Left ventricle myocardium inferior (tissue), 1 donor: ENCODE measurements around the gene BANK1. TPM values are rescaled to one million over a fixed set of nuclear protein-coding genes. Genes with fewer than 3 reads are reported as not detected.

Experiments
- DNase-seq: peaks from one replicate; pipeline ENCODE4 v3.0.0-alpha.2; 2020
- H3K27ac ChIP-seq: fragments of 200-600 bp; replicated peaks from 2 replicates; pipeline ENCODE4 v1.8.0; 2021
- H3K27me3 ChIP-seq: fragments of 200-600 bp; 2 replicates; pipeline ENCODE4 v1.8.0; 2021; ENCODE audit warnings: low read depth
- H3K36me3 ChIP-seq: fragments of 200-600 bp; 2 replicates; pipeline ENCODE4 v1.8.0; 2021
- H3K4me1 ChIP-seq: fragments of 200-600 bp; 2 replicates; pipeline ENCODE4 v1.8.0; 2021
- H3K4me3 ChIP-seq: fragments of 200-600 bp; 2 replicates; pipeline ENCODE4 v1.8.0; 2021; ENCODE audit warnings: mild to moderate bottlenecking, moderate library complexity
- H3K9me3 ChIP-seq: fragments of 200-600 bp; replicated peaks from 2 replicates; pipeline ENCODE4 v1.8.0; 2021
- intact Hi-C: fragments of 100-400 bp; cut with micrococcal nuclease; formaldehyde crosslinking; loops from one replicate; pipeline ENCODE4 v1.11.0; 2022
- total RNA-seq: library from RNA; stranded (reverse); fragmentation: NEBNext Ultra II Directional; extraction: Animal tissue kit (Norgen Biotek cat#: 25700); gene quantifications from one replicate; pipeline ENCODE4 v1.2.1, GENCODE V29; 2021
- TF ChIP-seq, protein P1 (sequence below): fragments of 200-600 bp; IDR thresholded peaks from 2 replicates; pipeline ENCODE4 v1.8.0; 2021; ENCODE audit warnings: antibody characterized with exemption, mild to moderate bottlenecking, borderline replicate concordance
- donor health status: DM: no; HTN: yes; CAD: no; lungs with severe emphysema.

BANK1 gene
- total RNA-seq, 1 donor from 2014 or later = 0.08 TPM

DNA sequence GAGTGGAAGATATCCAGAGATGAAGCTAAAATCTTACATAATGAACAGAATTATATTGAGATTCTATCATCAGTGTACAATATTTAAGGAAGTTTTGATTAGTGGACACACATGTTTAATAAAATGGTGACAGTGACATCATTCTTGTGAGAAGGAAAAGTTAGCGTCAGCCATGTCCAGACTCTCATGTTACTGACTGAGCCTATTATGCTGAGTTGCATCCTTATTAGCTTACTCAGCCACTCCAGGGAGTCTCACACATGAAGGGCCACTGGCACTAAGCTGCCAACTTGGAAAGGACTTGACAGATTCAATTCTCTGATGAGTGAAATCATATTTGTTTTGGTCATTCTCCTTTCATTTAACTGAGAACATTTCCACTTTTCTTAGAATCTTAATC is 170.6 kb downstream of the BANK1 start:
- H3K4me3 ChIP-seq = no peak overlapping the region
- no peaks in the 10 kb centered on the region for H3K36me3 ChIP-seq
- no peaks in the 10 kb centered on the region for H3K9me3 ChIP-seq
- TF ChIP-seq, protein P1, sequence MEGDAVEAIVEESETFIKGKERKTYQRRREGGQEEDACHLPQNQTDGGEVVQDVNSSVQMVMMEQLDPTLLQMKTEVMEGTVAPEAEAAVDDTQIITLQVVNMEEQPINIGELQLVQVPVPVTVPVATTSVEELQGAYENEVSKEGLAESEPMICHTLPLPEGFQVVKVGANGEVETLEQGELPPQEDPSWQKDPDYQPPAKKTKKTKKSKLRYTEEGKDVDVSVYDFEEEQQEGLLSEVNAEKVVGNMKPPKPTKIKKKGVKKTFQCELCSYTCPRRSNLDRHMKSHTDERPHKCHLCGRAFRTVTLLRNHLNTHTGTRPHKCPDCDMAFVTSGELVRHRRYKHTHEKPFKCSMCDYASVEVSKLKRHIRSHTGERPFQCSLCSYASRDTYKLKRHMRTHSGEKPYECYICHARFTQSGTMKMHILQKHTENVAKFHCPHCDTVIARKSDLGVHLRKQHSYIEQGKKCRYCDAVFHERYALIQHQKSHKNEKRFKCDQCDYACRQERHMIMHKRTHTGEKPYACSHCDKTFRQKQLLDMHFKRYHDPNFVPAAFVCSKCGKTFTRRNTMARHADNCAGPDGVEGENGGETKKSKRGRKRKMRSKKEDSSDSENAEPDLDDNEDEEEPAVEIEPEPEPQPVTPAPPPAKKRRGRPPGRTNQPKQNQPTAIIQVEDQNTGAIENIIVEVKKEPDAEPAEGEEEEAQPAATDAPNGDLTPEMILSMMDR = no peak
- H3K27me3 ChIP-seq = no peaks in the 10 kb centered on the region
- intact Hi-C loops = no loop called here
- DNase-seq = no peak
- no peaks in the 10 kb centered on the region for H3K4me1 ChIP-seq
- no peak overlapping the region for H3K27ac ChIP-seq

DNA sequence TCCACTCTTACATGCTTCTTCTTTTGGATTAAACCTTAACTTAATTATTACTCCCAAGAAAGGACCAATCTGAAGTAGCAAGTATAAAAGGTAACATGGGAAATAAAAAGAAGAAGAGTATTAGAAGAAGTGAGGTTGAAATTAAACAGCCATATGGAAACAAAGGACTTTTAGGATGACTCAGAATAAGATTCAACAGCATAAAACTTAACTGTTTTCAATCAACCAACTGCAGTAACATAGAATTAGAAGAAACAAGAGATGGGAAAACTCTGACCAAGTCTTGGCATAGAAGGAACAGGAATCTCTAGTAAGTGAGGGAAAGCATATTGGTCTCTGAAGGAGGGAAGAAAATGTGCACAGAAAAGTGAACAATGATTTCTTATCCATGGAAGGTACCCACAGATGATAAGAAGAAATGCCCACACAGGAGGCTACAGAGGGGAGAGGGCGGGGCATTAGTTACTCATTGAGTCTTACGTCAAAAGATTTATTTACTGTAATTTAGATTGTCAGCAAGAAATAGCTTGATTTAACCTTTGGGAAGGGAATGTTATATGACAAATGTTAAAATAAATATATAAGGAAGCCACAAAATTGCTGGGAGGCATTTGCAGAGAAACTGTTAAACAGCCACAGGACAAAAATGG is 177.3 kb downstream of the BANK1 start:
- no peaks in the 10 kb centered on the region for H3K9me3 ChIP-seq
- TF ChIP-seq, protein P1 = no peak
- DNase-seq = no peak
- intact Hi-C loops = no loop called here
- no peaks in the 10 kb centered on the region for H3K27me3 ChIP-seq
- H3K4me3 ChIP-seq = no peak overlapping the region
- no peaks in the 10 kb centered on the region for H3K36me3 ChIP-seq
- H3K27ac ChIP-seq = no peak overlapping the region
- no peaks in the 10 kb centered on the region for H3K4me1 ChIP-seq

DNA sequence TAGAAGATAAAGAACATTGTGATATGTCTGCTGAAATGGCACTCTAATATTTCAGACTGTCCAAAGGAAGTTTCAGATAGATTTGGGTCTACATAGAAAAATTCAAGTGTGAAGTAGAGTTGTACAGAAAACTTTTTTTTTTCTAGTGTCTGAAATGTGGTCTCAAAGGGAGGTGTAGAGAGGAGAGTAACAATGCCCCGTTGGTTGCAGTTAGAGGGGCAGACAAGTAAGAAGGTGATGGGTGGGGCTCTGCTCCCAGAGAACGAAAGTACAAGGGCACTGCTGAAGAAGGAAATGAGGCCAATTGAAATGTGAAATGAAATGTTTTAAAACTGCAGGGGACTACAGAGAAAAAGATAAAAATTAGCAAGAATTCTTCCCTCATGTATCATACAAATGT is 177.8 kb downstream of the BANK1 start:
- TF ChIP-seq, protein P1 = no peak
- Histone ChIP-seq H3K36me3 (no peaks in the 10 kb centered on the region), H3K4me1 (no peaks in the 10 kb centered on the region)

DNA sequence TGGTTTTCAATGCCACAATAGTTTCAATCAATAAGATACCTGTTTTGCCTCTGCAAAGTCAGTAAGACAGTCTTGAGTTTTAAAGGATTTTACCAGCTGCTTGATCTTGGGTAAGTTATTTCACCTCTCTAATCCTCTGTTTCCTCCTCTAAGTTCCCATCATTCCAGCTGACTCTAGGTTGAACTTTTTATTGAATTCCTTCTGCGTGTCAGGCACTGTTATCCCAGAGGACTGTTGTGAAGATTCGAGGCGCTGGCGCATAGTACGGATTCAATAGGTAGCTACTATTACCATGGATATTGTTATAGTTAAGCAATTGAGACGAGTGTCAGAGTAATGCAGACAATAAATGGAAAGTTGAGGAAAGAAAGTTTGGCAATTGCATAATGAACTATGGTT is 179.4 kb downstream of the BANK1 start:
- intact Hi-C loops = no loop called here
- Histone ChIP-seq H3K36me3 (no peaks in the 10 kb centered on the region), H3K27me3 (no peaks in the 10 kb centered on the region), H3K4me3 (no peak overlapping the region), H3K9me3 (no peaks in the 10 kb centered on the region), H3K4me1 (no peaks in the 10 kb centered on the region), H3K27ac (no peak overlapping the region)
- TF ChIP-seq, protein P1 = no peak
- DNase-seq = no peak

More for the DNA sequence above, 177.8 kb downstream of the BANK1 start:
- Histone ChIP-seq H3K4me3 (no peak overlapping the region), H3K27me3 (no peaks in the 10 kb centered on the region), H3K27ac (no peak overlapping the region), H3K9me3 (no peaks in the 10 kb centered on the region)
- no peak for DNase-seq
- intact Hi-C loops = no loop called here

DNA sequence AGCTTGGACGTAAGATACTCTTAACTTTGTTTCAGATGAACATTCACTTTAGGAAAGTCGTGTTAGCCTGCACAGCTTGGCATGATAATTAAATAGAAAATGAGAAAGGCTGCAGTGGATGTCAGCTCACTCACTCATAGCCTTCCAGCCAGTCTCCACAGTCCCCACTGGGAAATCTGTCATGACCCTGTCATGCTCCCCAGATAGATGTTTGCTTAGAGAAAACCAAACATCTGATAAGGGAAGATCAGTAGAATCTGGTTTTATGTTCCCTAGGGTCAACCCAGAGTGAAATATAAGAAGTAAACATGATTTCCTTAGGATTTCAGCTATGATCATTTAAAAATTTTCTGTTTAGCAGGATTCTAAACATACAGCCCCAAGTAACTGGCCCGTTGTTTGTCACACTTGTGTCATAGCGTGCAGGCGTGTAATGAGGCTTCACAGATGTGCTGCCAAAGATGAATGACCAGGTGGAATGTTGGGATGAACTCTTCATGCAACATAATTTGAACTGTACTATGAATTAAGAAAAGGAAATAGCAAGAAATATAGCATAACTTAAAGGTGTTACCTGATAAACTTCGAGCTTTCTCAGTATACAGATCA is 180.1 kb downstream of the BANK1 start:
- no peak overlapping the region for H3K27ac ChIP-seq
- H3K36me3 ChIP-seq = no peaks in the 10 kb centered on the region
- TF ChIP-seq, protein P1 = no peak
- no peaks in the 10 kb centered on the region for H3K9me3 ChIP-seq
- H3K27me3 ChIP-seq = no peaks in the 10 kb centered on the region
- no peak overlapping the region for H3K4me3 ChIP-seq
- no peaks in the 10 kb centered on the region for H3K4me1 ChIP-seq
- intact Hi-C loops = no loop called here
- DNase-seq = no peak
